H1 (cell line): Measurements from ENCODE around the gene MAP4. TPM values are rescaled to one million over a fixed set of nuclear protein-coding genes. Genes with fewer than 3 reads are reported as not detected.

Source experiments
- CTCF ChIA-PET: fragments of 300-600 bp; sonication (Branson Sonifier 250); formaldehyde crosslinking; loops from one replicate; lab custom pipeline; 2021; ENCODE audit not compliant: partially characterized antibody; lab: Charles Lee
- POLR2A ChIA-PET: fragments of 300-600 bp; sonication (Branson Sonifier 250); formaldehyde crosslinking; loops from one replicate; lab custom pipeline; 2021; ENCODE audit warnings: inconsistent platforms; ENCODE audit not compliant: partially characterized antibody; lab: Charles Lee
- DNase-seq, 2 experiments: peaks; one replicate each; pipeline versions ENCODE4 v3.0.0 to v3.0.0-alpha.2; 2010 to 2022; ENCODE audit warnings: low spot score in 2 of 2, low read depth in 1 of 2, mixed read lengths in 1 of 2
- FAIRE-seq: peaks from 2 replicates; lab custom pipeline; 2011; peaks lifted over from hg19 to GRCh38; lab: Jason Lieb, UNC
- H2AFZ ChIP-seq: 2 replicates; pipeline ENCODE4 v1.8.1; 2012; ENCODE audit warnings: low read length, inconsistent platforms
- H2AK5ac ChIP-seq: 2 replicates; pipeline ENCODE4 v1.6.1; 2013; ENCODE audit warnings: low read depth, low read length
- H2BK120ac ChIP-seq: replicated peaks from 2 replicates; pipeline ENCODE3; 2013; ENCODE audit warnings: low read depth, low read length, inconsistent platforms
- H2BK12ac ChIP-seq: 2 replicates; pipeline ENCODE4 v1.6.1; 2013; ENCODE audit warnings: low read depth, low read length
- H2BK15ac ChIP-seq: 2 replicates; pipeline ENCODE4 v1.6.1; 2013; ENCODE audit warnings: low read length
- H2BK20ac ChIP-seq: 2 replicates; pipeline ENCODE4 v1.6.1; 2013; ENCODE audit warnings: low read length
- H2BK5ac ChIP-seq: 2 replicates; pipeline ENCODE4 v1.6.1; 2013; ENCODE audit warnings: low read depth, low read length
- H3K14ac ChIP-seq: 2 replicates; pipeline ENCODE4 v1.6.1; 2013; ENCODE audit warnings: inconsistent platforms; ENCODE audit not compliant: insufficient read length
- H3K18ac ChIP-seq: 2 replicates; pipeline ENCODE4 v1.6.1; 2013; ENCODE audit warnings: low read length; ENCODE audit errors: extremely low read depth
- H3K23ac ChIP-seq: 2 replicates; pipeline ENCODE4 v1.6.1; 2013; ENCODE audit warnings: inconsistent platforms; ENCODE audit not compliant: insufficient read length
- H3K23me2 ChIP-seq: 2 replicates; pipeline ENCODE4 v1.6.1; 2013; ENCODE audit warnings: low read depth, low read length
- H3K27ac ChIP-seq: 2 replicates; pipeline ENCODE4 v1.6.1; 2011; ENCODE audit warnings: low read depth, low read length, inconsistent platforms
- H3K27me3 ChIP-seq, 4 experiments: replicated peaks in 1 of 4; 1 replicate in 1 of 4; 2 replicates in 3 of 4; pipeline versions ENCODE4 v1.6.1 to v1.8.1; 2011 to 2013; ENCODE audit warnings: low read length in 3 of 4, mild to moderate bottlenecking in 3 of 4, inconsistent platforms in 2 of 4, mixed read lengths in 2 of 4, moderate library complexity in 1 of 4; ENCODE audit not compliant: control insufficient read depth in 3 of 4, insufficient read depth in 3 of 4; ENCODE audit errors: extremely low read depth in 1 of 4
- H3K36me3 ChIP-seq, 4 experiments: 2 replicates each; pipeline versions ENCODE4 v1.6.1 to v1.8.1; 2011 to 2013; ENCODE audit warnings: mild to moderate bottlenecking in 4 of 4, low read length in 3 of 4, moderate library complexity in 2 of 4, control low read depth in 1 of 4, inconsistent platforms in 1 of 4; ENCODE audit not compliant: insufficient read depth in 4 of 4, control insufficient read depth in 2 of 4
- H3K4ac ChIP-seq: replicated peaks from 2 replicates; pipeline ENCODE3; 2013; ENCODE audit warnings: low read length, low read depth, mixed read lengths, inconsistent platforms; ENCODE audit not compliant: insufficient read length
- H3K4me1 ChIP-seq, 4 experiments: replicated peaks in 1 of 4; 1 replicate in 1 of 4; 2 replicates in 3 of 4; pipeline versions ENCODE4 v1.6.1 to v1.8.1; 2011 to 2013; ENCODE audit warnings: low read length in 3 of 4, inconsistent platforms in 2 of 4, mixed read lengths in 1 of 4; ENCODE audit not compliant: insufficient read depth in 4 of 4, control insufficient read depth in 3 of 4
- H3K4me2 ChIP-seq, 2 experiments: 2 replicates each; pipeline versions ENCODE4 v1.6.1 to v1.8.1; 2011 to 2013; ENCODE audit warnings: low read depth in 2 of 2, low read length in 2 of 2, control low read depth in 1 of 2, inconsistent platforms in 1 of 2, mild to moderate bottlenecking in 1 of 2; ENCODE audit not compliant: insufficient read depth in 1 of 2
- H3K4me3 ChIP-seq, 4 experiments: fragments of 200-600, 300-600 bp in 1 of 4; sonication (generic), shearing (Covaris generic), sonication (Bioruptor Twin) in 1 of 4; 2 replicates each; pipeline versions ENCODE4 v1.5.1 to v1.8.1; 2011 to 2016; ENCODE audit warnings: low read length in 4 of 4, low read depth in 3 of 4, control low read depth in 2 of 4, inconsistent platforms in 2 of 4, mild to moderate bottlenecking in 2 of 4, mixed read lengths in 1 of 4, moderate library complexity in 1 of 4; ENCODE audit not compliant: insufficient read depth in 2 of 4; ENCODE audit errors: extremely low read depth in 1 of 4
- H3K56ac ChIP-seq: replicated peaks from 2 replicates; pipeline ENCODE3; 2013; ENCODE audit warnings: low read depth, mild to moderate bottlenecking, mixed read lengths, low read length, inconsistent platforms; ENCODE audit not compliant: insufficient read length
- H3K79me1 ChIP-seq: 2 replicates; pipeline ENCODE4 v1.6.1; 2013; ENCODE audit warnings: low read depth, low read length, control low read depth
- H3K79me2 ChIP-seq, 2 experiments: 2 replicates each; pipeline versions ENCODE4 v1.6.1 to v1.8.1; 2012 to 2013; ENCODE audit warnings: low read length in 2 of 2, mild to moderate bottlenecking in 2 of 2, inconsistent platforms in 1 of 2; ENCODE audit not compliant: insufficient read depth in 2 of 2, control insufficient read depth in 1 of 2
- H3K9ac ChIP-seq, 4 experiments: replicated peaks in 1 of 4; 1 replicate in 1 of 4; 2 replicates in 3 of 4; pipeline versions ENCODE4 v1.6.1 to v1.8.1; 2011 to 2013; ENCODE audit warnings: low read depth in 3 of 4, low read length in 3 of 4, control low read depth in 2 of 4, mild to moderate bottlenecking in 2 of 4, moderate library complexity in 2 of 4, inconsistent platforms in 1 of 4; ENCODE audit errors: extremely low read depth in 1 of 4
- H3K9me3 ChIP-seq, 2 experiments: 2 replicates each; pipeline versions ENCODE4 v1.6.1 to v1.8.1; 2012 to 2013; ENCODE audit warnings: mild to moderate bottlenecking in 2 of 2, moderate library complexity in 2 of 2, control low read depth in 1 of 2, inconsistent platforms in 1 of 2, low read depth in 1 of 2, low read length in 1 of 2, mixed read lengths in 1 of 2; ENCODE audit not compliant: insufficient read depth in 2 of 2
- H4K20me1 ChIP-seq, 2 experiments: replicated peaks in 1 of 2; 2 replicates each; pipeline versions ENCODE3 to v1.8.1; 2011 to 2013; ENCODE audit warnings: inconsistent platforms in 2 of 2, low read length in 2 of 2, mild to moderate bottlenecking in 1 of 2; ENCODE audit not compliant: insufficient read depth in 2 of 2, control insufficient read depth in 1 of 2
- H4K5ac ChIP-seq: 2 replicates; pipeline ENCODE4 v1.6.1; 2013; ENCODE audit warnings: low read length, low read depth, mixed read lengths, inconsistent platforms; ENCODE audit not compliant: insufficient read length
- H4K8ac ChIP-seq: 2 replicates; pipeline ENCODE4 v1.8.0; 2013; ENCODE audit warnings: mild to moderate bottlenecking, moderate library complexity, low read length, inconsistent platforms; ENCODE audit not compliant: insufficient read depth; ENCODE audit errors: extremely low read depth
- H4K91ac ChIP-seq: replicated peaks from 2 replicates; pipeline ENCODE3; 2013; ENCODE audit warnings: low read length, mixed read lengths, inconsistent platforms; ENCODE audit not compliant: insufficient read length
- ASH2L ChIP-seq: fragments of 200-600, 300-600 bp; sonication (generic); IDR thresholded peaks from one replicate; pipeline ENCODE4 v1.7.1; 2017; ENCODE audit warnings: low read length
- EGR1 ChIP-seq: IDR thresholded peaks from 2 replicates; pipeline ENCODE4 v1.6.1; 2011; ENCODE audit warnings: low read depth, low read length, borderline replicate concordance
- RXRA ChIP-seq: IDR thresholded peaks from 2 replicates; pipeline ENCODE4 v1.6.1; 2011; ENCODE audit warnings: low read depth, mild to moderate bottlenecking, low read length, moderate library complexity; ENCODE audit not compliant: insufficient read depth
- WGBS, 2 experiments: shearing (Covaris generic) in 1 of 2; methylation state at CpG; one replicate each; pipeline versions ENCODE4 v1.1.6 to v1.1.7; 2013 to 2015; ENCODE audit warnings: low lambda C conversion rate in 2 of 2, mixed read lengths in 2 of 2, inconsistent platforms in 1 of 2, low coverage in 1 of 2, missing lambda C conversion rate in 1 of 2; ENCODE audit not compliant: insufficient replicate concordance in 2 of 2, insufficient coverage in 1 of 2, insufficient read length in 1 of 2; ENCODE audit errors: extremely low coverage in 1 of 2, missing lambda C conversion rate in 1 of 2; 5-methylcytosine and 5-hydroxymethylcytosine counted together
- polyA plus RNA-seq, 7 experiments: library from polyadenylated mRNA; depleted of rRNA in 3 of 7; stranded (reverse) in 5 of 7; unstranded in 2 of 7; fragments of >200 nt in 5 of 7; fragments of 200-250 nt in 2 of 7; gene quantifications; 1 replicate in 5 of 7; 2 replicates in 1 of 7; 4 replicates in 1 of 7; pipeline versions ENCODE4 v1.2.1 to v1.2.3, GENCODE V29; 2011 to 2013; ENCODE audit warnings: missing spikeins in 2 of 7, mixed read lengths in 2 of 7
- total RNA-seq: library from RNA; stranded (reverse); fragmentation: NEBNext Ultra II Directional; extraction: Animal tissue kit (Norgen Biotek cat#: 25700); gene quantifications from 2 replicates; pipeline ENCODE4 v1.2.1, GENCODE V29; 2021

MAP4 gene
- total and polyA plus RNA-seq, 2 of the 8 experiments (the other 6 are each of a cell fraction or from before 2014, with no cell fraction given): 67.0 to 179 TPM

GRCh38 chr3:47961815-47962606, 54.2 kb downstream of the MAP4 start:
- Histone ChIP-seq H4K91ac (no peak overlapping the region), H3K9me3 (no peaks in the 10 kb centered on the region), H4K5ac (no peak overlapping the region), H3K23ac (no peak overlapping the region), H4K20me1 (peaks cover 0 to 2% of the 10 kb centered on the region in 2 experiments), H2BK5ac (no peak overlapping the region), H3K79me1 (no peaks in the 10 kb centered on the region; the same call in 1 of the 2 replicates), H2BK120ac (no peak overlapping the region), H3K36me3 (no peaks in the 10 kb centered on the region; a peak in 1 of 8 replicates), H3K14ac (no peak overlapping the region), H3K23me2 (no peaks in the 10 kb centered on the region), H3K4ac (no peak overlapping the region), H3K27me3 (no peaks in the 10 kb centered on the region), H2BK15ac (no peak overlapping the region), H3K4me3 (no peak overlapping the region), H2BK20ac (no peak overlapping the region), H3K4me1 (peaks cover 0 to 5% (median 4%) of the 10 kb centered on the region in 4 experiments; a peak in 4 of 7 replicates), H2AK5ac (no peak overlapping the region), H2BK12ac (no peak overlapping the region), H3K18ac (no peak overlapping the region), H3K9ac (no peak overlapping the region; a peak in 1 of 7 replicates), H2AFZ (no peak overlapping the region), H3K4me2 (no peak overlapping the region; a peak in 1 of 4 replicates), H3K56ac (no peak overlapping the region), H4K8ac (no peak overlapping the region), H3K79me2 (0 out of 4 replicates have a peak, but pooled peaks cover 0 to 4% of the 10 kb centered on the region in 2 experiments), H3K27ac (no peak overlapping the region)
- ChIA-PET CTCF (interaction anchor here (0.6 to 1.4 kb wide), 6 partner anchors 27 to 190 kb away, joined by 3 to 8 read pairs (median 4); no protein-coding TSS in a partner anchor), POLR2A (interaction anchor here (0.5 to 1.1 kb wide), 3 partner anchors 69 to 174 kb away, joined by 3 read pairs; no protein-coding TSS in a partner anchor)
- 75% methylated on average over 5 of the region's 5 CpGs; no CpG with 5 or more reads in 1 of the 2 experiments for WGBS, 2 experiments
- TF ChIP-seq EGR1 (no peak), RXRA (peak; percentile 68; the same call in 1 of the 2 replicates), ASH2L (no peak)
- DNase-seq (no peak), FAIRE-seq (no peak)
